Muscle layer of duodenum (tissue), 2 donors: ENCODE measurements around the gene TASOR2.

Experiments
- H3K27ac ChIP-seq: one replicate; pipeline ENCODE4 v1.7.0; 2013; ENCODE audit warnings: mild to moderate bottlenecking, low read length
- H3K27me3 ChIP-seq: one replicate; pipeline ENCODE4 v1.7.0; 2013; ENCODE audit warnings: low read depth, mild to moderate bottlenecking, control low read depth, low read length
- H3K36me3 ChIP-seq, 2 donors: one replicate each; pipeline ENCODE4 v1.7.0; 2013; ENCODE audit warnings: low read length in 2 of 2, control low read depth in 1 of 2, mild to moderate bottlenecking in 1 of 2; ENCODE audit not compliant: insufficient read depth in 2 of 2, control insufficient read depth in 1 of 2
- H3K4me1 ChIP-seq, 2 donors: one replicate each; pipeline ENCODE4 v1.7.0; 2013; ENCODE audit warnings: low read length in 2 of 2, mild to moderate bottlenecking in 2 of 2, control low read depth in 1 of 2, moderate library complexity in 1 of 2; ENCODE audit not compliant: insufficient read depth in 2 of 2, control insufficient read depth in 1 of 2
- H3K4me3 ChIP-seq, 2 donors: one replicate each; pipeline ENCODE4 v1.7.0; 2013; ENCODE audit warnings: low read length in 2 of 2, low read depth in 1 of 2, mild to moderate bottlenecking in 1 of 2
- H3K9me3 ChIP-seq, 2 donors: one replicate each; pipeline ENCODE4 v1.7.0; 2013; ENCODE audit warnings: low read length in 2 of 2, control low read depth in 1 of 2, mild to moderate bottlenecking in 1 of 2; ENCODE audit not compliant: control insufficient read depth in 1 of 2
- donor health status: healthy.

Gene TASOR2

GRCh38 chr10:5670662-5671375, 13.8 kb upstream of the TASOR2 start:
- Histone ChIP-seq H3K27ac (no peak overlapping the region), H3K36me3 (no peaks in the 10 kb centered on the region), H3K27me3 (no peaks in the 10 kb centered on the region), H3K9me3 (peaks cover 4 to 5% of the 10 kb centered on the region in 2 donors), H3K4me3 (no peak overlapping the region), H3K4me1 (peaks cover 6 to 9% of the 10 kb centered on the region in 2 donors)

GRCh38 chr10:5678397-5679036, 6.1 kb upstream of the TASOR2 start:
- Histone ChIP-seq H3K4me1 (no peaks in the 10 kb centered on the region), H3K27ac (no peak overlapping the region), H3K36me3 (no peaks in the 10 kb centered on the region), H3K27me3 (no peaks in the 10 kb centered on the region), H3K9me3 (peaks cover 4 to 5% of the 10 kb centered on the region in 2 donors), H3K4me3 (no peak overlapping the region)

GRCh38 chr10:5679037-5679435, 5.6 kb upstream of the TASOR2 start:
- peaks cover 0 to 3% of the 10 kb centered on the region in 2 donors for H3K4me1 ChIP-seq
- H3K27me3 ChIP-seq = no peaks in the 10 kb centered on the region
- no peaks in the 10 kb centered on the region for H3K36me3 ChIP-seq
- H3K4me3 ChIP-seq = no peak overlapping the region
- no peak overlapping the region for H3K27ac ChIP-seq
- H3K9me3 ChIP-seq = peaks cover 3 to 5% of the 10 kb centered on the region in 2 donors

GRCh38 chr10:5679606-5680005, 5.0 kb upstream of the TASOR2 start:
- peaks cover 0 to 2% of the 10 kb centered on the region in 2 donors for H3K9me3 ChIP-seq
- no peaks in the 10 kb centered on the region for H3K27me3 ChIP-seq
- no peak overlapping the region for H3K4me3 ChIP-seq
- H3K27ac ChIP-seq = no peak overlapping the region
- H3K36me3 ChIP-seq = no peaks in the 10 kb centered on the region
- peaks cover 0 to 5% of the 10 kb centered on the region in 2 donors for H3K4me1 ChIP-seq

DNA sequence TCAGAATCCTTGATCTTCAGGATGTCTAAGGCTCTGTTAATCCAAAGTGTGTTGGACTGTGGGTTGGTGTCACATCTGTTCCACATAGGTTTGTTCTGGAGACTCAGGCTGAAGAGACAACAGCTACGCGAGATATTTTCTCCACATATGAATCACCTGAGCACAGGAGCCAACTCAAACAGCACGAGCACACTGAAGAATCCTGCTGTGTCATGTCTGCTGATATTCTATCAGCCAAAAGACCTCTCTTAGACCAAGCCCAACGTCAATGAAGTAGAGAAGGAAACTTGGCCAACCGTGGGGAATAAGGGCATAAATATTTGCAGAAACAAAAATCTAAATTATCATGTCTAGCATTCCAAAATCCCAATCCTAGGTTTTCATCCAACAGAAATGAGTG, 2.7 kb upstream of the TASOR2 start:
- Histone ChIP-seq H3K4me3 (no peak overlapping the region), H3K9me3 (no peaks in the 10 kb centered on the region), H3K4me1 (peaks cover 0 to 16% of the 10 kb centered on the region in 2 donors), H3K36me3 (no peaks in the 10 kb centered on the region), H3K27me3 (no peaks in the 10 kb centered on the region), H3K27ac (no peak overlapping the region)

- no peaks in the 10 kb centered on the region for H3K9me3 ChIP-seq
- H3K4me3 ChIP-seq = no peak overlapping the region
- H3K27me3 ChIP-seq = no peaks in the 10 kb centered on the region
- no peak overlapping the region for H3K27ac ChIP-seq
- H3K36me3 ChIP-seq = no peaks in the 10 kb centered on the region
- H3K4me1 ChIP-seq = peaks cover 0 to 16% of the 10 kb centered on the region in 2 donors
Observed at GRCh38 chr10:5683065-5683464, 1.6 kb upstream of the TASOR2 start.

DNA sequence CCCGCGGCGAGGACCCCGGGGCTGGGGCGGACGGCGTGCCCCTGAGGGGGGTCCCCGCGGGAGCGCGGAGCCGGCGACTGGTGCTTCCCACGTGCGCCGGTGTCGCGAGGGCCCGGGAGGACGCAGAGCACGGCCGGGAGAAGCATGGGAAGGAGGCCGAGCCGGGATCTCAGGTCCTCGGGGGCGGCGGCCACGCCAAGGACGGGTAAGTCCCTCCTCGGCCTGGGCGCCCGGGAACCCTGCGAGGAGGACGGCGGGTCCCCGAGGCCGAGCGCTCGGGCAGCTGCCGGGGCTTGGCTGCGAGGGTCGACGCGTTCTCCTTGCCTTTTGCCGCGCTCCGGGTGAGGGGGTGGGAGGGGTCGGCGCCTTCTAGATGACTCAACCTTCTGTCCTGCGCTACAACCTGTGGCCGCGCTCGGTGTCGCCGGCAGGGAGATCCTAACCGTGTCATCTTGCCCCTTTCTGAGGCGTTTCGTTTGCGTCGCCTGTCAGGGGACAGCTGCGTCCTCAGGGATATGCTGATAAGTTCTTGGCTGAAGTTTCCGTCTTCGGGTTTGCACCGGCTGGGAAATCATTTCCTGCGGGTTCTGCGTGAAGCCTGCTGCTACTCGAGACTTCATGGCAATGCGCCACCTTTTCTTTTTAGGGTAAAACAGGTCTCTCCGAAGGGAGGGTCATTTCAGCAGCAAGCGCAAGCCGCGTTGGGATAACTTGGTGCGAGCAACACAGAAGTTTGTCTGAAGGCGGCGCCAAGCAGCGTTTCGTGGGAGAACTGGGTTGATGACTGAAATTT, 529 bp downstream of the TASOR2 start:
- Histone ChIP-seq H3K27ac (peak overlapping the region; percentile 80), H3K4me3 (peak overlapping the region; percentile 86 to 99), H3K27me3 (no peaks in the 10 kb centered on the region), H3K9me3 (no peaks in the 10 kb centered on the region), H3K36me3 (no peaks in the 10 kb centered on the region), H3K4me1 (peaks cover 0 to 16% of the 10 kb centered on the region in 2 donors)

GRCh38 chr10:5685764-5686240, 1.2 kb downstream of the TASOR2 start:
- Histone ChIP-seq H3K9me3 (no peaks in the 10 kb centered on the region), H3K27me3 (no peaks in the 10 kb centered on the region), H3K36me3 (no peaks in the 10 kb centered on the region), H3K27ac (peak overlapping the region; percentile 80), H3K4me1 (peaks cover 0 to 16% of the 10 kb centered on the region in 2 donors), H3K4me3 (peak overlapping the region; percentile 86 to 99)

GRCh38 chr10:5688587-5688986, 3.9 kb downstream of the TASOR2 start:
- H3K27ac ChIP-seq = no peak overlapping the region
- no peaks in the 10 kb centered on the region for H3K27me3 ChIP-seq
- H3K36me3 ChIP-seq = no peaks in the 10 kb centered on the region
- peaks cover 0 to 28% of the 10 kb centered on the region in 2 donors for H3K4me1 ChIP-seq
- H3K4me3 ChIP-seq = no peak overlapping the region
- no peaks in the 10 kb centered on the region for H3K9me3 ChIP-seq

DNA sequence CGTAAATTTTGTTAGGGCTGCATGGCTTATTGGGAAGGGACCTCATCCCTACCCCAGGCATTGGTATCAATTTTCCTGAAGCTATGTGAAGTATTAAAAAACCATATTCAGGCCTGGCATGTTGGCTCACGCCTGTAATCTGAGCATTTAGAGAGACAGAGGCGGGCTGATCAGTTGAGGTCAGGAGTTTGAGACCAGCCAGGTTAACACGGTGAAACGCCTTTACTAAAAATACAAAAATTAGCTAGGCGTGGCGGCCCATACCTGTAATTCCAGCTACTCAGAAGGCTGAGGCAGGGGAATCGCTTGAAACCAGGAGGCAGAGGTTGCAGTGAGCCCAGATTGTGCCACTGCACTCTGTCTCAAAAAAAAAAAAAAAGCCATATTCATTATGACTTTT, 7.1 kb downstream of the TASOR2 start:
- peaks cover 0 to 21% of the 10 kb centered on the region in 2 donors for H3K4me1 ChIP-seq
- H3K4me3 ChIP-seq = peak overlapping the region in 1 of 2 donors; percentile 67
- no peak overlapping the region for H3K27ac ChIP-seq
- H3K9me3 ChIP-seq = no peaks in the 10 kb centered on the region
- no peaks in the 10 kb centered on the region for H3K27me3 ChIP-seq
- H3K36me3 ChIP-seq = no peaks in the 10 kb centered on the region
